LNCaP clone FGC (cell line): ENCODE measurements around the gene MYL6B.

Experiments used
- DNase-seq: peaks from one replicate; pipeline ENCODE4 v3.0.0-alpha.2; 2011; ENCODE audit warnings: low read depth
- H3K4me3 ChIP-seq: 2 replicates; pipeline ENCODE4 v1.5.1; 2011; ENCODE audit warnings: mild to moderate bottlenecking, low read depth, low read length, control low read depth
- TF ChIP-seq, protein P1 (sequence below): IDR thresholded peaks from 2 replicates; pipeline ENCODE4 v1.5.1; 2012; ENCODE audit warnings: mild to moderate bottlenecking; ENCODE audit not compliant: control insufficient read depth, insufficient read depth; ENCODE audit errors: extremely low read depth

Gene MYL6B

DNA sequence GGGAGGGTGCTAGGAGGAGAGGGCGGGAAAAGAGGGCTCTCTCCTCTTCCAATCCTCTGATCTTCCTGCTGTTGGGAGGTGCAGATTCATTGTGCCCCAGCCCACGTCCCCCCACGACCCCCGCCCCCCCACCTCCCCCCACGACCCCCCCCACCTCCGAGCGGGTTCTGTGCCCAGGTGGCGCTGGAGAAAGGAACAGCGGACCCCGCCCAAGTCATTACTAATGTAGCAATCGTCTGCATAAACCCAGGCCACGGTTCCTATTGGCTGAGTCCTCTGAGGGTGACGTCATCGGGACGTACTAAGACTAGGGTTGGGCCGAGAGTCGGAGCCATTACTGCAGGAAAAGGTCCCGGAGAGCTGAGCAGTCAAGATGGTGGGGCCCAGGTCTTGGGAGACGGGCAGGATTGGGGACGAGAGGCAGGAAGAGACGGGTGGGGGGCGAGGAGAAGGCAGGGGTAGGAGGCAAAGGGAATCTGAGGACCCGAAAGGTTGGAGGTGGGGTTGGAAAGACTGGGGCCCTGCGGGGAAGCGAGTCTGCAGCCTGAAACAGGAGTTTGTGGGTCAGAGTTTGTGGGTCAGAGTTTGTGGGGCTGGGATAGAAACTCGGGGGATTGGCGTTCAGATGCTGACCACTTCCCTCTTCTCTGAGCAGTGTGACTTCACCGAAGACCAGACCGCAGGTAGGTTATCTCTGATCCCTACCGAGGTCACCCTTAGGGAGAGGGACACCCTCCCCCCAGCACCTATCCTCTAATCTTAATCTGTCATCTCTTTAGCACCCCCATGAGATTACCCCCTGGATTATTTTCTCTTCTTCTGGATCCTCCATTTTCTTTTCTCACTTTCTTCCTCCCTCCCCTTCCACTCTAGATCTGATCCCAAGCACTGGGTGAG lies 5.9 kb downstream of the MYL6B start, which contains the start of gene MYL6:
Gene MYL6, plus strand, starts transcription at position 331 of the 897 bp plus-strand sequence. Its CDS starts 43 bp downstream, at position 374.
- peak within 1 kb of the TSS; percentile 90 for H3K4me3 ChIP-seq
- peak; percentile 94 for DNase-seq

DNA sequence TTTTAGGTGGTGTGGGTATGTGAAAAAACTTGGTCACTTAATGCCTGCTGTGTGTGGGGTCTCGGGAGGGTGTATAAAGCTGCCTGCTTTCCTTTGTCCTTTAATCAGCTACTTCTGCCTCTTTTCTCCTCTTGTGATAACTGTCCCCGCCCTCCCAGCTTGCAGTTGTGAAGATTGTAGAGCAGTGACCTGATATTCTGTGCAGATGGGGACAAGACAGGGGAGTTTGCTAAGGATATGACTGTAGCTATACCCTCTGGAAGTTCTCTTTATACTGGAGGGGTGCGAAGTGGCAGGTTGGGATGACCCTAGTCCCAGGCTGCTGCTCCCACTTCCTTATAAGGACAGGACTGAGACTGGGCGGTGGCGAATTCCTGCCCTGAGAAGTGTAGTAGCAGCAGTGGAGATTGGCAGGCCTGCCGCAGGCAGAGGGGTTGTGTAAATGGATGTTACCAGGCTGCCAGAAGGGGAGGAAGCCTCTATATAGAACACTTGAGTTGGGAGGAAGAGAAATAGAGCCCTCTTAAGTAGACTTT lies 6.6 kb downstream of the MYL6B start:
- H3K4me3 ChIP-seq: peak overlapping the region; percentile 90
- DNase-seq: peak; percentile 46

More for the DNA sequence above, 5.9 kb downstream of the MYL6B start, which contains the start of gene MYL6:
- TF ChIP-seq, protein P1, sequence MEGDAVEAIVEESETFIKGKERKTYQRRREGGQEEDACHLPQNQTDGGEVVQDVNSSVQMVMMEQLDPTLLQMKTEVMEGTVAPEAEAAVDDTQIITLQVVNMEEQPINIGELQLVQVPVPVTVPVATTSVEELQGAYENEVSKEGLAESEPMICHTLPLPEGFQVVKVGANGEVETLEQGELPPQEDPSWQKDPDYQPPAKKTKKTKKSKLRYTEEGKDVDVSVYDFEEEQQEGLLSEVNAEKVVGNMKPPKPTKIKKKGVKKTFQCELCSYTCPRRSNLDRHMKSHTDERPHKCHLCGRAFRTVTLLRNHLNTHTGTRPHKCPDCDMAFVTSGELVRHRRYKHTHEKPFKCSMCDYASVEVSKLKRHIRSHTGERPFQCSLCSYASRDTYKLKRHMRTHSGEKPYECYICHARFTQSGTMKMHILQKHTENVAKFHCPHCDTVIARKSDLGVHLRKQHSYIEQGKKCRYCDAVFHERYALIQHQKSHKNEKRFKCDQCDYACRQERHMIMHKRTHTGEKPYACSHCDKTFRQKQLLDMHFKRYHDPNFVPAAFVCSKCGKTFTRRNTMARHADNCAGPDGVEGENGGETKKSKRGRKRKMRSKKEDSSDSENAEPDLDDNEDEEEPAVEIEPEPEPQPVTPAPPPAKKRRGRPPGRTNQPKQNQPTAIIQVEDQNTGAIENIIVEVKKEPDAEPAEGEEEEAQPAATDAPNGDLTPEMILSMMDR: 0 out of 2 replicates have a peak, but pooled peaks have one; percentile 15

DNA sequence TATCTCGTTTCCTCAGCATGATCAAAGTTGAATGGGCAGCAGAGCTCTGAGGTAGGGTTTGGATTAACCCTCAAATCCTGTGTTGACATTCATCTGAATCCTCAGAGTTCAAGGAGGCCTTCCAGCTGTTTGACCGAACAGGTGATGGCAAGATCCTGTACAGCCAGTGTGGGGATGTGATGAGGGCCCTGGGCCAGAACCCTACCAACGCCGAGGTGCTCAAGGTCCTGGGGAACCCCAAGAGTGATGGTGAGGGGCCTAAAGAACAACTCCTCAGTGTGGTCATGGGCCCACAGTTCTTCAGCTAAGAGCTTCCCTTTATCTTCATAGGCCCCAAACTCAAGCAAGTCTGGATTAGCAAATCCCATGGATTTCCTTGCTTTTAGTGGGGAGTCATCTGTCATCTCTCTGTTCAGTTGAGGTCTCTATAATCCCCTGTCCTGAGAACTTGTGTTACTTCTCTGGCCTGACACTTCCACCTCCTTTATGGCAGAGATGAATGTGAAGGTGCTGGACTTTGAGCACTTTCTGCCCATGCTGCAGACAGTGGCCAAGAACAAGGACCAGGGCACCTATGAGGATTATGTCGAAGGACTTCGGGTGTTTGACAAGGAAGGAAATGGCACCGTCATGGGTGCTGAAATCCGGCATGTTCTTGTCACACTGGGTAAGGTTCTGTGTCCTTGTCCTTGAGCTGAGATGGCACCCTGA lies 7.2 kb downstream of the MYL6B start:
- no peak for DNase-seq
- peak overlapping the region; percentile 90 for H3K4me3 ChIP-seq
- TF ChIP-seq, protein P1: no peak

More for the DNA sequence above, 6.6 kb downstream of the MYL6B start:
- TF ChIP-seq, protein P1: no peak

DNA sequence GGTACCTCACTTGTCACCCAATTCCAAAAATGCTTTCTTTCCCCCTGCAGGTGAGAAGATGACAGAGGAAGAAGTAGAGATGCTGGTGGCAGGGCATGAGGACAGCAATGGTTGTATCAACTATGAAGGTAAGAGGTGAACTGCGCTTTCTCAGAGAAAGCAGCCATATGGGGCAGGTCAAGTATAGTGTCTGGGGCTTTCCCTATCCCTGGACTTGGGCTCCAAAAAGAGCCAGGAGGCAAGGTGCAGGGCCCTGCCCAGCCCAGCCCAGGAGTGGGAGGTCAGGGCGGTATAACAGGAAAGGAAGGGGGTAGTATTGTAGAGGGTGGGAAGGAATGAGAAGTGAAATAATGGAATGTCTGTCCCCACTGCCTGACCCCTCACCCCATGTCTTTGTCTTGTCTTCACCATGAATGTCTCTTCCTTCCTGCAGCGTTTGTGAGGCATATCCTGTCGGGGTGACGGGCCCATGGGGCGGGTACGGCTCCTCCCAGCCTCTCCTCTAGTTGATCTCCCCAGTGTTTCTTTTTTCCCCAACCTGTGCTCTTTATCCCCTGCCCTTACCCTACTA lies 7.9 kb downstream of the MYL6B start:
- peak overlapping the region; percentile 90; the same call in 1 of the 2 replicates for H3K4me3 ChIP-seq
- TF ChIP-seq, protein P1: no peak
- no peak for DNase-seq

DNA sequence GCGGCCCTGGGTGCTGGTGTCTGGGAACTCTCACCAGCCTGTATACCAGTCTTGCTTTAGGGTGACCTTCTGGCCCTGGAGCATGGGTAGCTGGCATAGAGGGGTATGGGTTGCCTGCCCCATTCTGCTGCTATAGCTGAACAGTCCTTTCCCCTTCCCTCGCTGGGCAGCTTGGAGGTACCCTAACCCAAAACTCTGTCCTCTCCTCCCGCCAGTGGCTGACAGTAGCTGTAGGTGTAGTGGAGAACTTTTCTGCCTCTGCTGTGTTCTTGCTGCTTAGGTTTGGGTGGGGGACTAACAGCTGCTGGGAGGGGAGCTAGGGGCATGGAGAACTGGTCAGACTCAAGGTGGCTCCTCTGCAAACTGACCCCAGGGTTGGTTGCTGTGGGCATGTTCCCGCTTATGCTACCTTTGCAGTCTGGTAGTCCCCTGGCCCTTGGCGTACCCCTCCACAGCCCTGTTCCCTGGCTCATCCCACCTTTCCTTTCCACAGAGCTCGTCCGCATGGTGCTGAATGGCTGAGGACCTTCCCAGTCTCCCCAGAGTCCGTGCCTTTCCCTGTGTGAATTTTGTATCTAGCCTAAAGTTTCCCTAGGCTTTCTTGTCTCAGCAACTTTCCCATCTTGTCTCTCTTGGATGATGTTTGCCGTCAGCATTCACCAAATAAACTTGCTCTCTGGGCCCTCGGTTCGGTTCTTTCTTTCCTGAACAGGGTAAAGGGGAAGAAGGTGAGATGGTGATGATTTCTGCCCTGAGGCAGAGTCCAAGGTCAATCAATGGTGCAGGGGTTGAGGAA lies 8.7 kb downstream of the MYL6B start:
- TF ChIP-seq, protein P1: no peak
- no peak for DNase-seq
- H3K4me3 ChIP-seq: no peak overlapping the region
